Dendritic cell treated with granulocyte-macrophage colony-stimulating factor and Interleukin-4, amounts not matched to agents 40 ng/mL and 50 ng/mL, for 4 days (primary cell): Measurements from ENCODE around the gene PSG1.
"Not testable (repeated sequence)": the region's sequence is repeated elsewhere in the genome, so short reads cannot be mapped to it uniquely, and the experiment has no call there.

ENCODE experiments used
- H3K27ac Mint-ChIP-seq: one replicate; pipeline ENCODE4 v1.8.0; 2022; ENCODE audit warnings: mild to moderate bottlenecking, mixed read lengths
- H3K27me3 Mint-ChIP-seq: one replicate; pipeline ENCODE4 v1.8.0; 2022; ENCODE audit warnings: mild to moderate bottlenecking, mixed read lengths
- H3K36me3 Mint-ChIP-seq: one replicate; pipeline ENCODE4 v1.8.0; 2022; ENCODE audit warnings: low read depth, mixed read lengths
- H3K4me1 Mint-ChIP-seq: one replicate; pipeline ENCODE4 v1.8.0; 2022; ENCODE audit warnings: low read depth, mixed read lengths
- H3K4me3 Mint-ChIP-seq: one replicate; pipeline ENCODE4 v1.8.0; 2022; ENCODE audit warnings: mild to moderate bottlenecking, moderate library complexity, mixed read lengths
- H3K9me3 Mint-ChIP-seq: one replicate; pipeline ENCODE4 v1.8.0; 2022; ENCODE audit warnings: mixed read lengths
- intact Hi-C: fragments of 100-400 bp; cut with micrococcal nuclease; formaldehyde crosslinking; loops from one replicate; pipeline ENCODE4 v1.15.0; 2022

Gene PSG1

DNA sequence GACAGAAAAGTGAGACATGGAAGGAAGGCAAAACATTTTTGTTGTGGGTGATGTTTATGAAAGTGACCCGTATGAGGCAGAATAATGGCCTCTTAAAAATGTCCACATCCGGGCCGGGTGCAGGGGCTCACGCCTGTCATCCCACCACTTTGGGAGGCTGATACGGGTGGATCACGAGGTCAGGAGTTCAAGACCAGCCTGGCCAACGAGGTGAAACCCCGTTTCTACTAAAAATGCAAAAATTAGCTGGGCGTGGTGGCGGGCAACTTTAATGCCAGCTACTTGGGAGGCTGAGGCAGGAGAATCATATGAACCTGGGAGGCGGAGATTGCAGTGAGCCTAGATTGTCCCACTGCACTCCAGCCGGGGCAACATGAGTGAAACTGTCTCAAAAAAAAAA, 20.2 kb upstream of the PSG1 start:
- intact Hi-C loops, H3K4me3 Mint-ChIP-seq, H3K27me3 Mint-ChIP-seq, H3K9me3 Mint-ChIP-seq, H3K27ac Mint-ChIP-seq, H3K36me3 Mint-ChIP-seq, H3K4me1 Mint-ChIP-seq: not testable (repeated sequence)

DNA sequence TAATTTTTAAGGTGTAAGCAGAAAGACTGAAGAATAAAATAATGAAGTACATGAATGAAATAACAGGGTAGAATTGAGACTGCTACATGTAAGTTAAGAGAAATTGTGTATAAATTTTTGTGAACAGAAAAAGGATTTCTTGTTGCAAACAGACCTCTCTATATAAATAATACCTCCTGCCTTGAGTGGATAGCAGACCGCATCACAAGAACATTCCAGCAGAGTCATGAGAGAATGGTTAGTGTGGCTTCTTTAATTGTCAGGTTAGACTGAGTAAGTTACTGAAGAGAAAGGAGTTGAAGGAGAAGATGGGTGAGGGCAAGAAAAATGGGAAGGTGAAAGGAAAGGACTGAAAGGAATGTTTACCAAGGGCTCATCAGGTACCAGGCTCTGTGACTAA, 19.6 kb upstream of the PSG1 start:
- intact Hi-C loops, H3K36me3 Mint-ChIP-seq, H3K9me3 Mint-ChIP-seq, H3K4me3 Mint-ChIP-seq, H3K4me1 Mint-ChIP-seq, H3K27ac Mint-ChIP-seq, H3K27me3 Mint-ChIP-seq: not testable (repeated sequence)

DNA sequence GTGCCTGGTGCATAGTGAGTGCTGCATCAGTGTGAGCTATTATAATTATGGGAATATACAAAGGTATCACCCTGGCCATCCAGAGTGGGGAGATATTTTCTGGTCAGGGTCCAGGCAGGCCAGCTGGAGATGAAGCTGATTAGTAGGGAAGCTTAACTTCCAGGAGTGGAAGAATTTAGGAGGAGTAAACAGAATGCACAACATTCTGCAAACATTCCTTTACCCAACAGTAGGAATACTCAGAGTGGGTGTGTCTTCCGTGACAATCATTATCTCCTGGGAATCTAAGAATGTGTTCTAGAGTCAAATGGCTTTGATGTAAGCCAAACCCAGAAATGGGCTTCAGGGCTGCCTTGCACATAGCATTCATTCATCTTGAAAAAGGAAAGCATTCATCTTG, 19.1 kb upstream of the PSG1 start:
- H3K36me3 Mint-ChIP-seq, H3K9me3 Mint-ChIP-seq, H3K27me3 Mint-ChIP-seq, intact Hi-C loops, H3K27ac Mint-ChIP-seq, H3K4me1 Mint-ChIP-seq, H3K4me3 Mint-ChIP-seq: not testable (repeated sequence)

DNA sequence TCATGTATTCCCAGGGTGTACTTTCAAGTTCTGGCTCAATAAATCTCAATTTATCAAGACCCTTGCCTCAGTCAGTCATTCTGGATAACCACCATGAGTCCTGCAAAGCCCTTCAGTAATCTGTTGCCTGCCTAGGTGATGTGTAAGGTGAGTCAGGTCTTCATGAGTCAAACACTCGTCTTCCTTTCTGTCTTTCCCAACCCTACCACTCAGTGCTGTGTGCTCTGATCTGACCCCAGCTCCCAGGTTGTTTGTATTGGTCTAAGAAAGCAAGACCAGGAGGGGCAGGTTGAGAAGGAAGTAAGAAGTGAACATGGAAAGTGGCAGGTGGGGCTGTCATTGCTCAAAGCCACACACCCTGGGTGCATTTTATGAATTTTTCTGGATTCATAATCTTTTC, 18.2 kb upstream of the PSG1 start:
- intact Hi-C loops, H3K4me1 Mint-ChIP-seq, H3K36me3 Mint-ChIP-seq, H3K9me3 Mint-ChIP-seq, H3K27ac Mint-ChIP-seq, H3K27me3 Mint-ChIP-seq, H3K4me3 Mint-ChIP-seq: not testable (repeated sequence)

DNA sequence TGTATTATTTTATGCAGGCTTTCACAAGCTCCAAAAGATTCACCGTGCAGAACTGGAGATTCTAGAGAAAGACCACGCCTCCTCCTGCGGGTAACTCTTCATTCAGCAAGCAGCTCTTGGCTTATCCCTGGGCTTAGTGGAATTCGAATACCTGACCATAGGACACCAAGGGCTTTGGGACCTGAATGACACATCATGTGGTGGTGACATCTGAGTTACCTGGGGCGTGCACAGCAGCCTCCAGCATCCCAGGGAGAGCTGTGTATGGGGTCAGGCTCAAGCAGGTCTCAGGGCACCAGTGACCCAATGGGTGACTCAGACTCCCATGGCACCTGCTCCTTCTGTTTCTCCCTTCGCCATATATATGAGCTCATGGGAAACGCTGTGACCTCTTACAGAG, 10.9 kb upstream of the PSG1 start:
- H3K36me3 Mint-ChIP-seq, H3K4me3 Mint-ChIP-seq, intact Hi-C loops, H3K4me1 Mint-ChIP-seq, H3K27ac Mint-ChIP-seq, H3K27me3 Mint-ChIP-seq: not testable (repeated sequence)
- H3K9me3 Mint-ChIP-seq = peaks cover 29% of the 10 kb centered on the region

DNA sequence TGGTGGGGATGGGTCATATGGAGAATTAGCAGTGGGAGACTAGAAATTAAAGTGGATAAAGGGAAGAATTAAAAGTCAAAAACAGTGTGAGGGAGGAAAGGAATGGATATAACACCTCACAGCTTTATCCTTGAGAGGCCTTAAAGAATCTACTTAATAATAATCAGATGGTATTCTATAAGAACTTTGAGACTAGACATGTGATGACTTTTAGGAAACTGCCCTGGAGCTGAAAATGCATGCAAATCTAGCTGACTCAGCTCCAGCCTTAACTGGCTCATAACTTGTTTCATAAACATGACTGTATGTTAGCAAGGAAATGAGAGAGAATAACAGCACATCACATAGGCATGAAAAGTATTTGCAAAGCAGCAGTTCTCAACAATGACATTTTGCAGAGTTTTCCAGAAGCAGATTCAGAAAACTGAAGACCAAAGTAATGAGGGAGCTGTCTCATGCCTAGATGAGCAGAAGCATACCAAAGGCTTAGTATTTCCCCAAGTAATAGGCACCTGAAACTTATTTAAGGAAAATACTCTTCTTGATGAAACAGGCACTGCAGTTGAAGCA, 8.4 kb upstream of the PSG1 start:
- intact Hi-C loops, H3K27ac Mint-ChIP-seq, H3K4me1 Mint-ChIP-seq, H3K36me3 Mint-ChIP-seq, H3K4me3 Mint-ChIP-seq, H3K27me3 Mint-ChIP-seq: not testable (repeated sequence)
- peaks cover 27% of the 10 kb centered on the region for H3K9me3 Mint-ChIP-seq

DNA sequence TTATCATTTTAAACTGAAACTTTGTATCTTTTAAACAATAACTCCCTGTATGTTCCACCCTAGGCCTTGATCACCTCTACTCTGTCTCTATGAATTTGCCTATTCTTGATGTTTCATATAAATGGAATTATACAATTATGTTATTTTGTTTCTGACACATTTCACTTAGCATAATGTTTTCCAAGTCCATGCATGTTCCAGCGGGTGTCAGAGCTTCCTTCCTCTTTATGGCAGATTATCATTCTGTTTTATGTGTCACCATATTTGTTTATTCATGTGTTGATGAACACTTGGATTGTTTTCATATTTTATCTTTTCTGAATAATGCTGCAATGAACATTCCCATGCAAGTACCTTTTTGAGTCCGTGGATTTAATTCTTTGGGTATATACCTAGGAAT, 3.2 kb upstream of the PSG1 start:
- intact Hi-C loops, H3K9me3 Mint-ChIP-seq, H3K27me3 Mint-ChIP-seq, H3K4me1 Mint-ChIP-seq, H3K36me3 Mint-ChIP-seq, H3K27ac Mint-ChIP-seq, H3K4me3 Mint-ChIP-seq: not testable (repeated sequence)

DNA sequence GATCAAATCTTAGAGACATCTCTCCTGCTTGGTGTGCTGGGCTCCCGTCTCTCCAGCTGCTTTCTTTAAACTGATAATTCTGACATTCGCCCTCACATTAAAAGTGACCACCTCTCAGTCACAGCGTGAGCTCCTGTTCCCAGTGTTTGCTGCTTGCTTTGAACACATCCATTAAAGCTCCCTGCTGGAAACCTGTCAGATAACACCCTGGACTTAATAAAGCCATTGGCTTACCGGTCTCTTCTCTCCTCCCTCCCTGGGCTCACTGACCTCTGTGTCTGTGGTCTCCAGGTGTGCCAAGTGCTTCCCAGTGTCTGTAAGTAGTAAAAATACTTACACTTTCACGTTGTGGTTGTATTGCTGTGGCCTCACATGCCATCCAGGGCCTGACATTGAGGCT, 2.5 kb upstream of the PSG1 start:
- H3K27me3 Mint-ChIP-seq, H3K27ac Mint-ChIP-seq, H3K4me1 Mint-ChIP-seq, intact Hi-C loops, H3K4me3 Mint-ChIP-seq, H3K9me3 Mint-ChIP-seq, H3K36me3 Mint-ChIP-seq: not testable (repeated sequence)

DNA sequence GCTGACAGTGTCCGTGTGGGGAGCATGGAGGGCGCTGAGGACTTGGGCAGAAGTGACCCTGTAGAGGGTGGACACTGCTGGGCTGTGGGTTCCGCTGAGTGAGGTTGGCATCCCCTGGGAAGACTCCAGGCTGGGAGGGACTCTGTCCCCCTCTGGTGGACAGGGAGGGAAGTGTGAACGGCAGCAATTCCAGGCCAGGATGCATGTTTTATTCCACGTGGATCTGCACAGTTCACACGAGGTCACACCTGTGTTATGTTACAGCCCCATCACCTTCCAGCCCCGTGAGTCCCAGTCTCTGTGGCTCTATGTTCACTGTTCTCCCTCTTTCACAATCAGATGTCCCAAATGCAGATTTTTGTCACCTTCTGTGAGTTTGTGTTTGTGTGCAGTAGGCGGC, 1.8 kb upstream of the PSG1 start:
- H3K27ac Mint-ChIP-seq, H3K36me3 Mint-ChIP-seq, H3K9me3 Mint-ChIP-seq, H3K27me3 Mint-ChIP-seq, intact Hi-C loops, H3K4me3 Mint-ChIP-seq, H3K4me1 Mint-ChIP-seq: not testable (repeated sequence)

DNA sequence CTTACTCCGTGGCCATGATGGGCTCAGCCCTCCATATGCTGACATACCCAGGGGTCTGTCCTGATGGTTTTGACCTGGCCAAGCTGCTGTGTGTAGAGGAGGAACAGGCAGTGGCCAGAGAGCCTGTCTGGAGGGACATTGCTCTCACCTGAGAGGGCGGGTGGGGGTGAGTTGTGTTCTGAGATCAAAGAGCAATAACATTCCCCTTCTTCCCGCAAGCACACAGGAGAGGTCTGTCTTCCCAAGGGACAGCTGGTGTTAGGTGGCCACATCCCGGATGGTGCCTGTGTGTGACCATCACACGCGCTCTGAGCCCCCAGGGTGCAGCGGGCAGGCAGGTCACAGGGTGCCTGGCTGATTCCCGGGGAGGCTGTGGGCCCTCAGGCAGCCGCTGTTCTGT, 1.1 kb upstream of the PSG1 start:
- H3K27me3 Mint-ChIP-seq, H3K27ac Mint-ChIP-seq, H3K36me3 Mint-ChIP-seq, H3K9me3 Mint-ChIP-seq, intact Hi-C loops, H3K4me1 Mint-ChIP-seq, H3K4me3 Mint-ChIP-seq: not testable (repeated sequence)

DNA sequence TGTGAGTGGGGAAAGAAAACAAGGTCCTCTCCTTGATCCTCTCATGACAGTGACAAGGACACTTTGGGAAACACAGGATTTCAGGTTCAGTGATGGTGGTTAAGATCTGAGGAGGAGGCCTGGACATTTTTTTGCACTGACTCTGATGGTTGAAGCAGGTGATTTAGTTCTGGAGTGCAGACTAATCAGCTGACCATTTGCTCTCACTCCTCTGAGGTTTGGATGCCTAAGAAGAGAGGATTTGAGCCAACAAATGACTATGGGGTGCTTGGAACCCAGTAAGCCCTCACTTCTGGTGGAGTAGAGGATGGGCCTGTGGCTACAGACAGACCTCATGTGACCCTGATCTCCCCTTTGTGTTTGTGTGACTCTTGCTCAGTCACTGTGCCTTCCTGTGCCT, 2.9 kb downstream of the PSG1 start:
- not testable (repeated sequence) for H3K4me3 Mint-ChIP-seq, H3K27ac Mint-ChIP-seq

DNA sequence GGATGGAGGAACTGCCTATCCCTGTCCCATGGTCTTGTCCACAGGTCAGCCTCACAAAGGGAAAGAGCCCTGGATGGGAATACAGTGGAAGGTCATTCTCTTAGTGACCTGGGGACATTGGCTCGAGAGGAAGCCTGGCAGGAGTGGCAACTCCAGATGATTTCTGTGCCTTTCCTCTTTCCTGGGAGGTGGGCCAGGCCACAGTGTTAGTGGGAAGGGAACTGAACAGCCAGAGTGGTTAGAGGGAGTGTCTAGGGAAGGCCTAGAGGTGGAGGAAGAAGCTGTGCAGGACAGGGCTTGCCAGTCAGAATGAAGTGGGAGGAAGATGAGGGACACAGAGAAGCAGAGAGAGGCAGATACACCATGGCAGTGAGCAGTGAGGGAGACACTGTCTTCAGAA, 3.6 kb downstream of the PSG1 start:
- H3K4me3 Mint-ChIP-seq, H3K27ac Mint-ChIP-seq, H3K27me3 Mint-ChIP-seq, H3K9me3 Mint-ChIP-seq, H3K36me3 Mint-ChIP-seq, intact Hi-C loops, H3K4me1 Mint-ChIP-seq: not testable (repeated sequence)

More for the DNA sequence above, 2.9 kb downstream of the PSG1 start:
- H3K36me3 Mint-ChIP-seq, H3K4me1 Mint-ChIP-seq, H3K27me3 Mint-ChIP-seq, intact Hi-C loops, H3K9me3 Mint-ChIP-seq: not testable (repeated sequence)

DNA sequence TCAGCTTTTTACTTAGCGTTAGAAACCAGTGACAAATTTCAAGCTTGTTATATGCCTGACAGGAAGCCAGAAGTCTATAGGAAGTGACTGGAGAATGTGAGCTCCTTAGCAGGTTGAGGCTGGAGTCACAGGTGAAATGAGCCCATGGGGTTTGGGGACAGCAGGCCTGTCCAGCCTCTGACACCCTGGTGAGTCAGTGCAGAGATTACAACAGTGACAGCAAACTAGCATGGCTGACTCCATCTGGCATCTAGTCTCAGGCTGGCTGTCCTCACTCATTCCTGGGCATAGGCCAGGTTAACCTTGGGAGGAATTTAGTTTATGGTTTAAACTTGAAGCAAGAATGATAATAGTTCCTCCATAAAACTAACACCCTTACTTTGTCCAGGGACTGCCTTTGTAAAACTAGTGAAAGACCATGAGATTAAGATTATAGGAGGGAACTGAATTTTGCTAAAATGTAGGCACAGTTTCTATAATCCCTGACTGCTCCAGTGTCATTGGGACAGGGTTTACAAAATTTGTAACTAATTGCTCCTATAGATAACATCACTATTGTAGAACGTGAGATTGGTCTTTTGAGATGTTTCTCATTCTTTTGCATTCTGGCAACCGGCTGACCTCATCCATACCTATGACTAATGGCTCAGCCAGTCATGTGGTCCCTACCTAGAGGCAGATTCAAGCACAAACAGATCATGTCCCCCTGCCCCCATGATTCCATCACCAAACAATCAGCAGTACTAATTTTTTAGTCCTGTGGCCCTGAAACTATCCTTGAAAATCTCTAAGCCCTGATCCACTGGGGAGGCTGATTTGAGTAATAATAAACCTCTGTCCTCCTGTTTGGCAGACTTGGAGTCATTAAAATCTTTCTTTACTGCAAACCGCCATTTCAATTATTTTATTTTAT, 4.4 kb downstream of the PSG1 start:
- H3K4me1 Mint-ChIP-seq, H3K36me3 Mint-ChIP-seq, H3K27me3 Mint-ChIP-seq, H3K4me3 Mint-ChIP-seq, H3K9me3 Mint-ChIP-seq, H3K27ac Mint-ChIP-seq, intact Hi-C loops: not testable (repeated sequence)

DNA sequence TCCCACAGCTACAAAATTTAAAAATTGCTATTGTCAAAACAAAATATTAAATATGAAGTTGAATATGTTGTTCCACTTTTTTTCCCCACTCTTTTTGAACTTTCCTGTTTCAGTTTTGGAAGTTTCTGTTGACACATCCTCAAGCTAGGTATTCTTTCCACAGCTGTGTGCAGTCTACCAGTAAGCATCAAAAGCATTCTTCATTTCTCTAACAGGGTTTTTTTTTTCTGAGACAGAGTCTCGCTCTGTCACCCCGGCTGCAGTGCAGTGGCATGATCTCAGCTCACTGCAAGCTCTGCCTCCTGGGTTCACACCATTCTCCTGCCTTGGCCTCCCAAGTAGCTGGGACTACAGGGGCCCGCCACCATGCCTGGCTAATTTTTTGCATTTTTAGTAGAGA, 5.4 kb downstream of the PSG1 start:
- H3K36me3 Mint-ChIP-seq, H3K4me1 Mint-ChIP-seq, H3K27me3 Mint-ChIP-seq, H3K27ac Mint-ChIP-seq, H3K4me3 Mint-ChIP-seq, H3K9me3 Mint-ChIP-seq, intact Hi-C loops: not testable (repeated sequence)

DNA sequence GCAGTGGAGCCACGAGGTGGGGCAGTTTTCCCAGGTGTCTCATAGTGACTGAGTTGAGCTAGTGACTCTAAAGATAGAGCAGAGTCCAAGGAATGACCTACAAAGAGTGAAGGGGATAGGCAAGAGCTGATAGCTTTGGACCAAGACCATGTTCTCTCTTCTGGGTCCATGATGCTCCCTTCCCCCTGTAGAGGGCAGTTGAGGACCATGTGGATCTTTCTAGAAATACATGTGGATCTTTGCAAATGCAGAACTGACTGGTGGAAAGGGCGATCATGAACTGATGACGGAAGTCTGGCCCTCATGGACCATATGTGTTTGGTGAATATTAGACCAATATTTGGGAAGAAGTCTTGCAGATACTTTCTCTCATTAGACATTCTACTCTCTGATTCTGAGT, 6.9 kb downstream of the PSG1 start:
- Mint-ChIP-seq H3K9me3 (no peaks in the 10 kb centered on the region), H3K27me3 (no peaks in the 10 kb centered on the region), H3K27ac (no peak overlapping the region), H3K36me3 (no peaks in the 10 kb centered on the region), H3K4me1 (no peaks in the 10 kb centered on the region), H3K4me3 (no peak overlapping the region)
- intact Hi-C loops = no loop called here
